Activated naive CD4-positive, alpha-beta T cell treated with Interleukin-2 at 50 U/mL for 16 hours (primary cell): Measurements from ENCODE around the gene GSAP.
"Not testable (repeated sequence)": the region's sequence is repeated elsewhere in the genome, so short reads cannot be mapped to it uniquely, and the experiment has no call there.

Experiments
- DNase-seq: peaks from one replicate; pipeline ENCODE4 v3.0.0-alpha.2; 2020

Gene GSAP

GRCh38 chr7:77275663-77276062 lies 140.5 kb downstream of the GSAP start:
- DNase-seq, result not testable (repeated sequence)

- DNase-seq, result no peak
Observed at GRCh38 chr7:77271766-77272165, 144.4 kb downstream of the GSAP start.

GRCh38 chr7:77270094-77270480 lies 146.1 kb downstream of the GSAP start:
- no peak for DNase-seq

GRCh38 chr7:77269360-77270093 lies 146.6 kb downstream of the GSAP start:
- DNase-seq, result no peak

- no peak for DNase-seq
Observed at GRCh38 chr7:77266291-77266794, 149.8 kb downstream of the GSAP start.

GRCh38 chr7:77265666-77266065 lies 150.5 kb downstream of the GSAP start:
- DNase-seq, result no peak

GRCh38 chr7:77262316-77262715 lies 153.8 kb downstream of the GSAP start:
- DNase-seq, result no peak
